A673 (cell line): Measurements from ENCODE around the gene LRRC4C. TPM values are rescaled to one million over a fixed set of nuclear protein-coding genes. Genes with fewer than 3 reads are reported as not detected.

ENCODE experiments used
- BruUV-seq: library from RNA; stranded (reverse); fragments of 400-500 nt; replicated peaks from 2 replicates; lab custom pipeline; 2021; lab: Mats Ljungman, UMichigan
- CTCF ChIA-PET: fragments of 300-600 bp; sonication (Branson Sonifier 250); formaldehyde crosslinking; loops from one replicate; lab custom pipeline; 2022; ENCODE audit warnings: antibody characterized with exemption; lab: Charles Lee
- POLR2A ChIA-PET: fragments of 300-600 bp; sonication (Branson Sonifier 250); formaldehyde crosslinking; loops from one replicate; lab custom pipeline; 2022; ENCODE audit warnings: antibody characterized with exemption; ENCODE audit not compliant: low non-redundant PET; lab: Charles Lee
- DNase-seq: peaks from one replicate; pipeline ENCODE4 v3.0.0-alpha.2; 2015; ENCODE audit warnings: low spot score
- H3K27ac ChIP-seq: fragments of 200-600 bp; sonication (generic); 2 replicates; pipeline ENCODE4 v1.5.1; 2016; ENCODE audit warnings: mixed run types, low read depth, mild to moderate bottlenecking, mixed read lengths, antibody characterized with exemption, low read length; ENCODE audit not compliant: poor library complexity, severe bottlenecking
- H3K27me3 ChIP-seq: fragments of 200-600 bp; sonication (generic); replicated peaks from 2 replicates; pipeline ENCODE4 v1.6.1; 2017; ENCODE audit warnings: mixed run types, low read depth, mild to moderate bottlenecking, mixed read lengths, antibody characterized with exemption, low read length; ENCODE audit not compliant: insufficient read depth, poor library complexity
- H3K36me3 ChIP-seq: fragments of 200-600 bp; sonication (generic); 2 replicates; pipeline ENCODE4 v1.6.1; 2016; ENCODE audit warnings: mixed run types, mild to moderate bottlenecking, mixed read lengths, antibody characterized with exemption, low read length; ENCODE audit not compliant: insufficient read depth, poor library complexity, severe bottlenecking
- H3K4me1 ChIP-seq: fragments of 200-600 bp; sonication (generic); 2 replicates; pipeline ENCODE4 v1.6.1; 2017; ENCODE audit warnings: mixed run types, mild to moderate bottlenecking, mixed read lengths, antibody characterized with exemption, low read length; ENCODE audit not compliant: insufficient read depth, poor library complexity, severe bottlenecking
- H3K4me3 ChIP-seq: fragments of 200-600 bp; sonication (generic); 2 replicates; pipeline ENCODE4 v1.5.1; 2016; ENCODE audit warnings: low read depth, mixed run types, mild to moderate bottlenecking, mixed read lengths, low read length; ENCODE audit not compliant: poor library complexity, severe bottlenecking
- H3K9me3 ChIP-seq: fragments of 200-600 bp; sonication (generic); 2 replicates; pipeline ENCODE4 v1.6.1; 2016; ENCODE audit warnings: mixed run types, low read depth, mild to moderate bottlenecking, mixed read lengths, antibody characterized with exemption, low read length; ENCODE audit not compliant: poor library complexity, severe bottlenecking
- CTCF ChIP-seq: fragments of 300-800, 200-600 bp; sonication (generic); conservative IDR thresholded peaks from 2 replicates; pipeline ENCODE4 v1.5.1; 2017; ENCODE audit warnings: low read depth, mild to moderate bottlenecking, antibody characterized with exemption, low read length, moderate library complexity, mixed read lengths
- EZH2 ChIP-seq: fragments of 200-600 bp; sonication (generic); IDR thresholded peaks from 2 replicates; pipeline ENCODE4 v1.6.1; 2017; ENCODE audit warnings: borderline replicate concordance, low read depth, mild to moderate bottlenecking, mixed read lengths, antibody characterized with exemption, low read length; ENCODE audit not compliant: poor library complexity, severe bottlenecking
- intact Hi-C: fragments of 100-400 bp; cut with micrococcal nuclease; formaldehyde crosslinking; loops from one replicate; pipeline ENCODE4 v1.10.0; 2022; ENCODE audit not compliant: unreplicated experiment
- total RNA-seq: library from RNA; stranded (reverse); gene quantifications from 2 replicates; pipeline ENCODE4 v1.2.3, GENCODE V29; 2021

LRRC4C gene
- total RNA-seq, 1 experiment from 2014 or later = 38.3 TPM

- DNase-seq = no peak
- Histone ChIP-seq H3K9me3 (no peaks in the 10 kb centered on the region), H3K27ac (no peak overlapping the region), H3K36me3 (no peaks in the 10 kb centered on the region), H3K4me3 (no peak overlapping the region), H3K4me1 (peaks cover 30% of the 10 kb centered on the region), H3K27me3 (no peaks in the 10 kb centered on the region)
- TF ChIP-seq EZH2 = no peak
- no peak for TF ChIP-seq CTCF
- POLR2A ChIA-PET = interaction anchor here (0.6 kb wide), 1 partner anchor 44 kb away, joined by 4 read pairs; no protein-coding TSS in a partner anchor
- BruUV-seq = no TSS peak
- CTCF ChIA-PET = no interaction called here
- intact Hi-C loops = no loop called here
These were observed 1235.7 kb downstream of the LRRC4C start for GRCh38 chr11:40223596-40224330.

GRCh38 chr11:40219401-40219800 is 1240.1 kb downstream of the LRRC4C start:
- peaks cover 47% of the 10 kb centered on the region for H3K4me1 ChIP-seq
- POLR2A ChIA-PET = no interaction called here
- no peaks in the 10 kb centered on the region for H3K27me3 ChIP-seq
- no TSS peak for BruUV-seq
- H3K9me3 ChIP-seq = no peaks in the 10 kb centered on the region
- peak; percentile 33 for DNase-seq
- no peaks in the 10 kb centered on the region for H3K36me3 ChIP-seq
- CTCF ChIA-PET = no interaction called here
- intact Hi-C loops = loop anchor here (5.0 kb wide), 1 partner anchor 73 kb away; no protein-coding TSS in a partner anchor
- no peak overlapping the region for H3K4me3 ChIP-seq
- no peak overlapping the region for H3K27ac ChIP-seq
- TF ChIP-seq CTCF = no peak

GRCh38 chr11:40215556-40215955 is 1243.9 kb downstream of the LRRC4C start:
- Histone ChIP-seq H3K27ac (peak overlapping the region; percentile 39), H3K36me3 (no peaks in the 10 kb centered on the region), H3K27me3 (no peaks in the 10 kb centered on the region), H3K9me3 (no peaks in the 10 kb centered on the region), H3K4me1 (peaks cover 53% of the 10 kb centered on the region), H3K4me3 (no peak overlapping the region)
- intact Hi-C loops = loop anchor here (5.0 kb wide), 1 partner anchor 77 kb away; no protein-coding TSS in a partner anchor
- CTCF ChIA-PET = no interaction called here
- DNase-seq = peak; percentile 89
- TF ChIP-seq EZH2 (no peak), CTCF (no peak)
- POLR2A ChIA-PET = interaction anchor here (1.1 kb wide), 1 partner anchor 12 kb away, joined by 4 read pairs; no protein-coding TSS in a partner anchor
- no TSS peak for BruUV-seq
